Parathyroid adenoma (tissue), 2 donors: ENCODE data around the gene ITPR1.

Experiments
- H2AFZ ChIP-seq: fragments of 300-600 bp; sonication (generic); one replicate; pipeline ENCODE4 v1.7.0; 2017; ENCODE audit warnings: antibody characterized with exemption, mild to moderate bottlenecking
- H3K27ac ChIP-seq: fragments of 300-600 bp; sonication (generic); one replicate; pipeline ENCODE4 v1.7.0; 2017
- H3K27me3 ChIP-seq: fragments of 300-600 bp; sonication (generic); one replicate; pipeline ENCODE4 v1.7.0; 2017; ENCODE audit warnings: low read length; ENCODE audit not compliant: control insufficient read depth, insufficient read depth
- H3K36me3 ChIP-seq: fragments of 300-600 bp; sonication (generic); one replicate; pipeline ENCODE4 v1.7.0; 2017; ENCODE audit warnings: low read length; ENCODE audit not compliant: control insufficient read depth, insufficient read depth
- H3K4me1 ChIP-seq: fragments of 300-600 bp; sonication (generic); one replicate; pipeline ENCODE4 v1.7.0; 2017; ENCODE audit warnings: control low read depth
- H3K4me2 ChIP-seq: fragments of 300-600 bp; sonication (generic); one replicate; pipeline ENCODE4 v1.7.0; 2017; ENCODE audit warnings: low read length
- H3K4me3 ChIP-seq: fragments of 300-600 bp; sonication (generic); one replicate; pipeline ENCODE4 v1.7.0; 2017; ENCODE audit warnings: low read depth, low read length
- H3K79me2 ChIP-seq: fragments of 300-600 bp; sonication (generic); one replicate; pipeline ENCODE4 v1.7.0; 2017; ENCODE audit warnings: control low read depth
- H3K9ac ChIP-seq: fragments of 300-600 bp; sonication (generic); one replicate; pipeline ENCODE4 v1.7.0; 2017; ENCODE audit warnings: mild to moderate bottlenecking
- H3K9me3 ChIP-seq: fragments of 300-600 bp; sonication (generic); one replicate; pipeline ENCODE4 v1.7.0; 2017; ENCODE audit warnings: low read length; ENCODE audit not compliant: control insufficient read depth
- CTCF ChIP-seq: fragments of 300-600 bp; sonication (generic); IDR thresholded peaks from one replicate; pipeline ENCODE4 v1.7.0; 2017; ENCODE audit warnings: antibody characterized with exemption, mild to moderate bottlenecking
- donor health status: primary hyperparathyroidism.

Gene ITPR1

DNA sequence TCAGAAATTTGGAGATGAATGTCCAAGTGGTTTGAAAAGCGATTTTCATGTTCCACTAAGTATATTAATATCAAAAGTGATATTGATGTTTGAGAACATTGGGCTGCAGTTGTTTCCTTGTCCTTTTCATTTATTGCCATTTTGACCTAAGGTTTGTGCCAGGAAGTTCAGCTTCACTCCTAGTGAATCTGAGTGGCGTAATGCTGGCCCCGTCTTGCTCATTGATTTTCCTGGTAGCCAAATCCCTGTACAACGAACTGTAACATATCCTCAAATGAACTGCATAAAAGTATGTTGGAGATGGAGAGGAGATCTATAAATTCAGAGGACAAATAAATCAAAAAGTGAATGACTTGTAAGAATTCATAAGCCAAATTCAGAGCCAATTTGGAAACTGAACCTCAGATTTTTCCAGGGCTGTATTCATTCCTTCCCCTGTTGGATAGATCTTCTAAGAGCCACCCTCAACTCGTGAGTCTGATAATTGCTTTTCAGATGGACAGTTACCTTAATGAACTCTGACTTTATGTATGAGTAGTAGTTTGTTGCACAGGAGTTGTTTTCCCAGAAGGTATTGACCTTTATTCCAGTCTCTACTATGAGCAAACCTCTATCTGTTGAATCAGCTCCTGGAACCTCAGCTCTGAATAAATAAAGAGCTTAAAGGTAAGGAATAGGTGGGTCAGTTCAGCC is 72.8 kb downstream of the ITPR1 start:
- peaks cover 32% of the 10 kb centered on the region for H3K4me1 ChIP-seq
- no peak overlapping the region for H2AFZ ChIP-seq
- H3K79me2 ChIP-seq = peaks cover 24% of the 10 kb centered on the region
- no peaks in the 10 kb centered on the region for H3K36me3 ChIP-seq
- no peak overlapping the region for H3K27ac ChIP-seq
- no peak overlapping the region for H3K9ac ChIP-seq
- H3K27me3 ChIP-seq = no peaks in the 10 kb centered on the region
- no peak overlapping the region for H3K4me2 ChIP-seq
- no peak for TF ChIP-seq CTCF
- H3K9me3 ChIP-seq = no peaks in the 10 kb centered on the region
- H3K4me3 ChIP-seq = no peak overlapping the region

DNA sequence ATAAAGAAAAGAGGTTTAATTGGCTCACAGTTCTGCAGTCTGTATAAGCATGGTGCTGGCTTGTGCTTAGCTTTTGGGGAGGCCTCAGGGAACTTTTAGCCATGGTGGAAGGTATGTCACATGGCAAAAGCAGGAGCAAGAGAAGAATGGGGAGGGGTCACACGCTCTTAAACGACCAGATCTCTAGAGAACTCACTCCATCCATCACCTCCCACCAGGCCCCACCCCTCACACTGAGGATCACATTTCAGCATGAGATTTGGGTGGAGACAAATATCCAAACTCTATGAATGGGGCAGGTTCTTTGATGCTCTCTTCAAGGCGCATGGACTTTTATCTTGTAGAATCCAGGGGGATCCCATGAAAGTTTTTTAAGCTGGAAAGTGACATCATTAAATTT is 75.7 kb downstream of the ITPR1 start:
- no peak for TF ChIP-seq CTCF
- Histone ChIP-seq H3K4me2 (no peak overlapping the region), H3K4me3 (no peak overlapping the region), H3K9me3 (no peaks in the 10 kb centered on the region), H3K27ac (no peak overlapping the region), H3K27me3 (no peaks in the 10 kb centered on the region), H3K9ac (no peak overlapping the region), H3K4me1 (peaks cover 32% of the 10 kb centered on the region), H3K36me3 (no peaks in the 10 kb centered on the region), H2AFZ (no peak overlapping the region), H3K79me2 (peaks cover 17% of the 10 kb centered on the region)

- no peak overlapping the region for H2AFZ ChIP-seq
- peaks cover 25% of the 10 kb centered on the region for H3K4me1 ChIP-seq
- no peaks in the 10 kb centered on the region for H3K36me3 ChIP-seq
- no peak overlapping the region for H3K4me2 ChIP-seq
- no peak overlapping the region for H3K9ac ChIP-seq
- TF ChIP-seq CTCF = no peak
- peak overlapping the region; percentile 29 for H3K27ac ChIP-seq
- H3K9me3 ChIP-seq = no peaks in the 10 kb centered on the region
- peaks cover 17% of the 10 kb centered on the region for H3K79me2 ChIP-seq
- H3K4me3 ChIP-seq = no peak overlapping the region
- H3K27me3 ChIP-seq = no peaks in the 10 kb centered on the region
Measured at GRCh38 chr3:4570840-4571621, 77.9 kb downstream of the ITPR1 start.

- Histone ChIP-seq H3K9ac (no peak overlapping the region), H3K36me3 (no peaks in the 10 kb centered on the region), H2AFZ (no peak overlapping the region), H3K27me3 (no peaks in the 10 kb centered on the region), H3K4me2 (no peak overlapping the region), H3K27ac (peak overlapping the region; percentile 29), H3K4me1 (peaks cover 20% of the 10 kb centered on the region), H3K4me3 (no peak overlapping the region), H3K9me3 (no peaks in the 10 kb centered on the region), H3K79me2 (peaks cover 12% of the 10 kb centered on the region)
- no peak for TF ChIP-seq CTCF
Measured at GRCh38 chr3:4571690-4572334, 78.7 kb downstream of the ITPR1 start.
